Muscle of leg (tissue), 11 donors: Measurements from ENCODE around the gene SERPINF2. TPM values are rescaled to one million over a fixed set of nuclear protein-coding genes. Genes with fewer than 3 reads are reported as not detected.
A peak's percentile ranks its signal among the peaks of the same experiment; 100 is the strongest.
"Not testable (repeated sequence)": the region's sequence is repeated elsewhere in the genome, so short reads cannot be mapped to it uniquely, and the experiment has no call there.

Source experiments
- DNase-seq: peaks from one replicate; pipeline ENCODE4 v3.0.0; 2013
- H3K27ac ChIP-seq: one replicate; pipeline ENCODE4 v1.5.1; 2013; ENCODE audit warnings: mild to moderate bottlenecking, low read length, control low read depth
- H3K27me3 ChIP-seq: one replicate; pipeline ENCODE4 v1.6.1; 2013; ENCODE audit warnings: low read length; ENCODE audit not compliant: control insufficient read depth, insufficient read depth
- H3K36me3 ChIP-seq: one replicate; pipeline ENCODE4 v1.6.1; 2013; ENCODE audit warnings: low read length; ENCODE audit not compliant: control insufficient read depth, insufficient read depth
- H3K4me1 ChIP-seq: one replicate; pipeline ENCODE4 v1.6.1; 2013; ENCODE audit warnings: low read length; ENCODE audit not compliant: control insufficient read depth, insufficient read depth
- H3K4me3 ChIP-seq: one replicate; pipeline ENCODE4 v1.5.1; 2013; ENCODE audit warnings: low read length, control low read depth
- H3K9me3 ChIP-seq: replicated peaks from 2 replicates; pipeline ENCODE4 v1.6.1; 2013; ENCODE audit warnings: low read depth, low read length; ENCODE audit not compliant: control insufficient read depth
- WGBS: methylation state at CpG from one replicate; pipeline ENCODE4 v1.1.5; 2013; ENCODE audit warnings: missing lambda C conversion rate; ENCODE audit not compliant: insufficient coverage; 5-methylcytosine and 5-hydroxymethylcytosine counted together
- polyA plus RNA-seq, 8 donors: library from polyadenylated mRNA; unstranded; fragments of 120-200 nt; gene quantifications; one replicate each; pipeline versions ENCODE4 v1.2.1 to v1.2.3, GENCODE V29; 2013; ENCODE audit warnings: inconsistent platforms in 1 of 8, low replicate concordance in 1 of 8; ENCODE audit not compliant: insufficient read length in 8 of 8, insufficient read depth in 1 of 8
- total RNA-seq: library from RNA; stranded (reverse); fragments of 120-200 nt; gene quantifications from one replicate; pipeline ENCODE4 v1.2.4, GENCODE V29; 2013

Gene SERPINF2
- total and polyA plus RNA-seq, 9 donors = 0.41 to 4.0 (median 0.88) TPM

DNA sequence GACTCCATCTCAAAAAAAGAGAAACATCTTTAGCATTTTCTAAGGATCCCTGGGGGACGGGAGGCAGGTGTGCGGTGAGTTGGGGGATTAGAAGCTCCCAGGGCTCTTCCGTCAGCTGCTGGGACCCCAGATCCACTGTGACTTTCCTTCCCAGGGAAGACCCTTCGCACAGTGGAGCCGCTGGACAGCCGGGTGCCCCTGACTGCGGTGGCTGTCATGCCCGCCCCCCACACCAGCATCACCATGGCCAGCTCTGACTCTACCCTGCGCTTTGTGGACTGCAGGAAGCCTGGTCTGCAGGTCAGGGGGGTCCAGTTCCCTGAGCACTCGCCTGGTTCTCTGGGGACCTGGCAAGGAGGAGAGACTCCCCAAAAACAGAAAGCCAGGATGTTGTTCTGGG, 7.3 kb upstream of the SERPINF2 start:
- 100% methylated on average over 9 of the region's 10 CpGs for WGBS

DNA sequence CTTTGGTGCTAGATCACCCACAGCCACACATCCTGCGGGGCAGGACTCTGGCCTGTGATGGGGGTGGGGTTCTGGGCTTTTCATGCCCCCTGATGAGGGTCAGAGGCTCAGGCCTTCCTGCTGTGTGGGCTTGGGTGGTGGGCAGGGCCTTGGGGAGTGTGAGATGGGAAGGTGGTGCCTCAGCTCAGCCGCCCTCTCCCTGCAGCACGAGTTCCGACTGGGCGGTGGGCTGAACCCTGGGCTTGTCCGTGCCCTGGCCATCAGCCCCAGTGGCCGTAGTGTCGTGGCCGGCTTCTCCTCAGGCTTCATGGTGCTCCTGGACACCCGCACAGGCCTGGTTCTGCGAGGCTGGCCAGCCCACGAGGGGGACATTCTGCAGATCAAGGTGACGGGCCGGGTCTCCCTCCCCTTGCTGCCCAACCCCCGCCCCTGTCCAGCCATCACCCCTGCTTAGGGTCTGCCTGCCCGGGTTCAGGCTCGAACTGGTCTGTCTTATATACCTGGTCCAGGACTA, 6.8 kb upstream of the SERPINF2 start:
- Histone ChIP-seq H3K36me3 (peaks cover 49% of the 10 kb centered on the region), H3K4me1 (peaks cover 36% of the 10 kb centered on the region), H3K27me3 (no peaks in the 10 kb centered on the region), H3K9me3 (no peaks in the 10 kb centered on the region), H3K4me3 (no peak overlapping the region), H3K27ac (no peak overlapping the region)
- no peak for DNase-seq
- WGBS = 93% methylated on average over 12 of the region's 17 CpGs

More for the DNA sequence above, 7.3 kb upstream of the SERPINF2 start:
- no peaks in the 10 kb centered on the region for H3K27me3 ChIP-seq
- H3K9me3 ChIP-seq = no peaks in the 10 kb centered on the region
- DNase-seq = no peak
- peaks cover 41% of the 10 kb centered on the region for H3K4me1 ChIP-seq
- H3K36me3 ChIP-seq = peaks cover 51% of the 10 kb centered on the region
- no peak overlapping the region for H3K27ac ChIP-seq
- H3K4me3 ChIP-seq = no peak overlapping the region

DNA sequence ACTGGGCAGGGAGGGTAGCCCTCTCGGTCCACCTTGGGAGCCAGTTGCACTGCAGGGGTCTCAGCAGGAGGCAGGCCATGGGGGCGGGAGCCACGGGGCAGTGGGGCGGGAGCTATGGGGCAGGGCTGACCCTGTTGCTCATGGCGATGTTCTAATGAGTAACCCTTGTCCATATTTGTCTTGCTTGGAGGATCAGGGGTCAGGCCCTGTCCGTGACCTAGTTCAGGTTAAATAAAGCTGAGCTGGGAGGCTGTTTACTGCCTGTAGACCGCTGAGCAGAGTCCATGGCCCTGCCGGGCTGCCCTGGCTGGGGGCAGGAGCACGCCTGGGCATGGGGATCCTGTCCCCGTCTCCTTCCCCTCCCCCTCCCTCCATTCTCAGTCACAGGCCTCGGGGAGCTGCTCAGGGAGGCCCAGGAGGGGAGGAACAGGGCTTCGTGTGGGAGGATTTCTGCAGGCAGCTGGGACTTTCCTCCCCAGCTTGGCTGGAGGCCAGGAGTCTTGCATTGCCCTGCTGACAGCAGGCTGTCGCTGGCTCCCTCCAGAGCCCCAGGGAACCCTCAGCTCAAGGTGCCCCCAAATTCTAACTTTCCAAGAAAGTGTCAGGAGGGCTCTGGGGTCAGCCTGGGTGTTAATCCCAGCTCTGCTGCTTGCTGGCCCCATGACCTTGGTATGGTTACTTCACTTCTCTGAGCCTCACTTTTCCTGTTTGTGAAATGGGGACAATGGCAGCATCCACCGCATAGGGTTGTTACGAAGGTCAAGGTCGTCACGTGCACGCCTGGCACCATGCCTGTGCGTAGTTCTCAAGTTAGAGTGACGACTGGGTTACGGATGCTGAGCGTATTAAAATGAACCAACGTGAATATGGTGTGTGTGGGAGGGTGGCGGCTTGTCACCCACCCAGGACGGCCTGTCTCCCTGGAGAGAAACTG, 6.1 kb upstream of the SERPINF2 start:
- peak overlapping the region; percentile 55 for H3K27ac ChIP-seq
- 64% methylated on average over 20 of the region's 25 CpGs for WGBS
- peak; percentile 62 for DNase-seq

DNA sequence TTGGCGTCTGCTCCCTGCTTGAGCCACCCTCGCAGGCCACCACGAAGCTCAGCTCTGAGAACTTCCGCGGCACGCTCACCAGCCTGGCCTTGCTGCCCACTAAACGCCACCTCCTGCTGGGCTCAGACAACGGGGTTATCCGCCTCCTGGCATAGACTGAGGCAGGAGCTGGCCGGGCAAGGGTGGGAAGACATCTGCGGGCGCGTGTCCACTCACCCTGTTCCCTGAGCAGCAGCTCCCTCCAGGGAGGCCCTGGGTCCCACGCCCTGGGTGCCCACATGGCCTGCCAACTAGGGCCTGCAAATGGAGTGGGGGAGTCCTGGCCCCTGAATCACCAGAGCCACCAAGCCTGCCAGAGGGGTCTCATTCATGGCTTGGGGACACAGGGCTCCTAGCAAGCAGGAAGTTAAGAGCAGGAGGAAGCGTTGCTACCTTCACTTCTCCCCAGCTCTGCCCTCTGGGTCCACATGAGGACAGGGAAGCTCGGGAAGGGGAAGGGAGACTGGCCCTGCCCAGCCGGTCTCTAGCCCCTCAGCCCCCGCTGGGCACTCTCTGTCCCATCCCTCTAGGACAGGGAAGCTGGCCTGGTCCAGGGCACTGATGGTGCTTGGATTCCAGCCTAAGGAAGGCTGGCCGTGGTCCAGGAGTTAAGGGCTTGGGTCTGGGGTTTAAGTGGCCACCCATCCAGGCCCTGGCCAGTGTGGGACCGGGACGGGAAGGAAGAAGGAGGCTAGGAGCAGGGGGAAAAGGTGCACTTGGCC, 5.0 kb upstream of the SERPINF2 start:
- no peak overlapping the region for H3K4me3 ChIP-seq
- no peak overlapping the region for H3K27ac ChIP-seq
- peaks cover 24% of the 10 kb centered on the region for H3K4me1 ChIP-seq
- no peaks in the 10 kb centered on the region for H3K27me3 ChIP-seq
- DNase-seq = no peak
- peaks cover 44% of the 10 kb centered on the region for H3K36me3 ChIP-seq
- 91% methylated on average over 10 of the region's 21 CpGs for WGBS
- no peaks in the 10 kb centered on the region for H3K9me3 ChIP-seq

More for the DNA sequence above, 6.1 kb upstream of the SERPINF2 start:
- Histone ChIP-seq H3K9me3 (no peaks in the 10 kb centered on the region), H3K36me3 (peaks cover 46% of the 10 kb centered on the region), H3K4me3 (no peak overlapping the region), H3K27me3 (no peaks in the 10 kb centered on the region), H3K4me1 (peaks cover 31% of the 10 kb centered on the region)

DNA sequence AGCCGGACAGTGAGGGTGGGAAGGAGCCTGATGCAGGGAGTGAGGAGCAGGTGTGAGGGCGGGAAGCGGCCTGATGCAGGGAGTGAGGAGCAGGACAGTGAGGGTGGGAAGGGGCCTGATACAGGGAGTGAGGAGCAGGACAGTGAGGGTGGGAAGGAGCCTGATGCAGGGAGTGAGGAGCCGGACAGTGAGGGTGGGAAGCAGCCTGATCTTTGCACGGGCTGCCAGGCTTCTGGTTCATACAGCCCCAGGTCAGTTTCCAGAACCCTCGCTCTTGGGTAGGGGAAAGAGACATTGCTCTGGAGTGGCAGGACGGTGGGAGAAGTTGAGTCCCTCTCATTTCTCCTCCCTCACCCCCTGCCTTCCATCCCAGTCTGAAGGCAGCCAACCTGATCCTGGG, 772 bp upstream of the SERPINF2 start:
- not testable (repeated sequence) for DNase-seq

DNA sequence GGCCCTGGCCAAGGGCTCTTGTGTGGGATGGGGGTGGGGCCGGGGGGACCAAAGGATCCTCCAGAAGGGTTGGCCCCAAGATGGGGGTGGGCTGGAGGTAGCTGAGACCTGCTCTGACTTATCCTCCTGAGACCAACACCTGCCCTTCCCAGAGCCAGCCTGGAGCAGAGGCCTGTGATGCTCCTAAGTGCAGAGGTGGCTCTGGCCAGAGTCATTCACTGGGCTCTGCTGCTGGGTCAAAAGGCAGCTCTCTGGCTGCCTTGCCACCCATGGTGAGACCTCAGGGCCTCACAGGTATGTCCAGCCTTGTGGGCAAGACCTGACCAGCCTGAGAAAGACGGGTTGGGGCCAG, 393 bp downstream of the SERPINF2 start:
- Histone ChIP-seq H3K9me3 (no peaks in the 10 kb centered on the region), H3K4me3 (no peak overlapping the region), H3K27me3 (no peaks in the 10 kb centered on the region), H3K4me1 (peaks cover 7% of the 10 kb centered on the region), H3K36me3 (peaks cover 4% of the 10 kb centered on the region), H3K27ac (no peak overlapping the region)
- WGBS = 80% methylated on average over 1 of the region's 2 CpGs
- no peak for DNase-seq

More for the DNA sequence above, 772 bp upstream of the SERPINF2 start:
- H3K4me3 ChIP-seq, H3K27ac ChIP-seq, H3K27me3 ChIP-seq, H3K9me3 ChIP-seq, H3K4me1 ChIP-seq: not testable (repeated sequence)
- 100% methylated on average over 1 of the region's 7 CpGs for WGBS
- H3K36me3 ChIP-seq = peaks cover 12% of the 10 kb centered on the region

DNA sequence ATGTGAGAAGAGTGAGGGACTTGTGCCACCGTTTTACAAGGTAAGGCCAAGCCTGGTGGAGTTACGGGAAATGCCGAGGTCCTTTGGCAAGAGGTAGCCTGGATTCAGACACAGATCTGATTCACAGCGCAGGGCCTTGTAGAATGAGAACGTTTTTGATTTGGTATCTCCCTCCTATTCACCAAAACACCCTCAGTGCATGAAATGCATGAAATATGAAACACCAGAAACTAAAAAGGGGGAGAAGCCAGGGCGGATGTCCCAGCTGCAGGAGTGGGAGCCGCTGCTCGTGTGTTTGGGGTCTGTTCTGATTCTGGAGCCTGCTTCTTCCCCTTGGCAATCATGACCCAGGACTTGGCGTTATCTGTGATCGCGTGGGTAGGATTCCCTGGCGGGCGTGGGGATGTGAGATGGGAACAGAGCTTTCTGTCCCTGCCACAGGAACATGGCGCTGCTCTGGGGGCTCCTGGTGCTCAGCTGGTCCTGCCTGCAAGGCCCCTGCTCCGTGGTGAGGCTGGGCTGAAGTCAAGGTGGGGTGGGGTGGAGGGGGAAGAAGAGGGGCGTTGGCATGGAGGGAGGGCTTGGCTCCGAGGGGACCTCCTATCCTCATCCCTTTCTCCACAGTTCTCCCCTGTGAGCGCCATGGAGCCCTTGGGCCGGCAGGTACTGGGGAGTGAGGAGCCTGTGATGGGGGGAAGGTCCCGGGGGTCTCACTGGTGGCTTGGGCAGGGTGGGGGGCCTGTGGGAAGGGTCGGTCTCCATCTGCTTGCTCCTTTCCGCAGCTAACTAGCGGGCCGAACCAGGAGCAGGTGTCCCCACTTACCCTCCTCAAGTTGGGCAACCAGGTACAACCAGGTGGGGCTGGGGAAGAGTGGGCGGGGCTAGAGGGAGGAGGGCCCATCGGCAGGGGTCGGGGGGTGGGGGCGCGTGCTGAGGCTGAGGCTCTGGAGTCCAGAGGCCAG, 2.2 kb downstream of the SERPINF2 start:
- Histone ChIP-seq H3K4me1 (peaks cover 7% of the 10 kb centered on the region), H3K27ac (no peak overlapping the region), H3K4me3 (no peak overlapping the region), H3K27me3 (no peaks in the 10 kb centered on the region), H3K9me3 (no peaks in the 10 kb centered on the region), H3K36me3 (no peaks in the 10 kb centered on the region)
- 62% methylated on average over 14 of the region's 29 CpGs for WGBS
- no peak for DNase-seq

DNA sequence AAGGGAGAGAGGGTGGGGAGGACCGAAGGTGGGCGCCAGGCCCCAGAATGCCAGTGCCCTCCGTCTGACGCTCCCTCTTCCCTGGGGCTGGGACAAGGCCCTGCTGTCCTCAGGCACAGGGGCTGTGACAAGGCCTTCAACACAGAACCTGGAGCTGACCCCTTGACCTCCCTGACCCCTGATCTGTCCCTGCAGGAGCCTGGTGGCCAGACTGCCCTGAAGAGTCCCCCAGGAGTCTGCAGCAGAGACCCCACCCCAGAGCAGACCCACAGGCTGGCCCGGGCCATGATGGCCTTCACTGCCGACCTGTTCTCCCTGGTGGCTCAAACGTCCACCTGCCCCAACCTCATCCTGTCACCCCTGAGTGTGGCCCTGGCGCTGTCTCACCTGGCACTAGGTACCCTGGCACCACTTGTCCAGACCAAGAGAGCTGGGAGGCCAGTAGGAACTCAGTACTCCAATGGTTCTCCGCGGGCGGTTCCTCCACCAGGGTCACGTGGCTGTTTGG, 2.9 kb downstream of the SERPINF2 start:
- H3K4me1 ChIP-seq = peaks cover 7% of the 10 kb centered on the region
- H3K36me3 ChIP-seq = no peaks in the 10 kb centered on the region
- no peak for DNase-seq

DNA sequence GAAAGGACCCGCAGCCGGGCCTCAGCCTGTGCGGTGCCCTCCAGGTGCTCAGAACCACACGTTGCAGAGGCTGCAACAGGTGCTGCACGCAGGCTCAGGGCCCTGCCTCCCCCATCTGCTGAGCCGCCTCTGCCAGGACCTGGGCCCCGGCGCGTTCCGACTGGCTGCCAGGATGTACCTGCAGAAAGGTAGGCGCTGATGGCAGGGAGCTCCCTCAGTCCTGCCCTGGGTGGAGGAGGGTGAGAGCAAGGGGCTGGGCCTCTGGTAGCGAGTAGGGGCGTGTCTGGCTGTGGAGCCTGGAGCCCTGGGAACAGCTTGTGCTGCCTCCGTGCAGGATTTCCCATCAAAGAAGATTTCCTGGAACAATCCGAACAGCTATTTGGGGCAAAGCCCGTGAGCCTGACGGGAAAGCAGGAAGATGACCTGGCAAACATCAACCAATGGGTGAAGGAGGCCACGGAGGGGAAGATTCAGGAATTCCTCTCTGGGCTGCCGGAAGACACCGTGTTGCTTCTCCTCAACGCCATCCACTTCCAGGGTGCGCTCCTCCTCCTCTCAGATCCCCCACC, 4.4 kb downstream of the SERPINF2 start:
- Histone ChIP-seq H3K9me3 (no peaks in the 10 kb centered on the region), H3K4me3 (no peak overlapping the region), H3K27ac (no peak overlapping the region), H3K27me3 (no peaks in the 10 kb centered on the region), H3K36me3 (no peaks in the 10 kb centered on the region), H3K4me1 (peaks cover 7% of the 10 kb centered on the region)
- WGBS = 57% methylated on average over 17 of the region's 22 CpGs
- DNase-seq = peak; percentile 66

More for the DNA sequence above, 2.9 kb downstream of the SERPINF2 start:
- H3K27ac ChIP-seq = no peak overlapping the region
- H3K27me3 ChIP-seq = no peaks in the 10 kb centered on the region
- no peaks in the 10 kb centered on the region for H3K9me3 ChIP-seq
- WGBS = 84% methylated on average over 12 of the region's 12 CpGs
- no peak overlapping the region for H3K4me3 ChIP-seq
